Thyroid gland (tissue), 4 donors: ENCODE measurements around the gene CTDSP2.

Source experiments
- CTCF ChIP-seq, 6 experiments: fragments of 200-600 bp in 3 of 6; fragments of 450-650 bp in 3 of 6; sonication (generic) in 3 of 6; IDR thresholded peaks; one replicate each; pipeline ENCODE4 v1.5.1; 2016 to 2019; ENCODE audit warnings: antibody characterized with exemption in 6 of 6, mild to moderate bottlenecking in 2 of 6, inconsistent platforms in 1 of 6, moderate library complexity in 1 of 6
- POLR2A ChIP-seq, 2 donors: fragments of 450-650 bp; IDR thresholded peaks; one replicate each; pipeline ENCODE4 v1.6.1; 2017; ENCODE audit warnings: antibody characterized with exemption in 2 of 2, mild to moderate bottlenecking in 2 of 2, moderate library complexity in 1 of 2

- TF ChIP-seq CTCF (IDR thresholded peaks at IDR 0.05) (no peak), POLR2A (IDR thresholded peaks at IDR 0.05) (no peak)
Observed at GRCh38 chr12:57826400-57826799, 20.1 kb downstream of the CTDSP2 start.
